MCF 10A (cell line): ENCODE results near the gene ABCB6. TPM values are rescaled to one million over a fixed set of nuclear protein-coding genes. Genes with fewer than 3 reads are reported as not detected.

Experiments used
- BruUV-seq: library from RNA; stranded (reverse); fragments of 400-500 nt; replicated peaks from 2 replicates; lab custom pipeline; 2021; lab: Mats Ljungman, UMichigan
- CTCF ChIA-PET: fragments of 300-600 bp; sonication (Branson Sonifier 250); formaldehyde crosslinking; extraction: SDS; loops from one replicate; lab custom pipeline; 2021; ENCODE audit warnings: antibody characterized with exemption, inconsistent platforms; lab: Yijun Ruan, JAX
- POLR2A ChIA-PET: fragments of 300-600, 350-650 bp; sonication (Branson Sonifier 250); formaldehyde crosslinking; extraction: SDS; loops from one replicate; lab custom pipeline; 2020; ENCODE audit warnings: antibody characterized with exemption, inconsistent platforms; lab: Yijun Ruan, JAX
- DNase-seq: peaks from one replicate; pipeline ENCODE4 v3.0.0-alpha.2; 2018; ENCODE audit not compliant: unreplicated experiment
- H3K27ac Mint-ChIP-seq: one replicate; pipeline ENCODE4 v1.8.0; 2022; ENCODE audit warnings: mild to moderate bottlenecking, low read depth, mixed read lengths; ENCODE audit not compliant: unreplicated experiment
- H3K27me3 Mint-ChIP-seq: one replicate; pipeline ENCODE4 v1.8.0; 2022; ENCODE audit warnings: mixed read lengths; ENCODE audit not compliant: insufficient read depth, unreplicated experiment
- H3K36me3 Mint-ChIP-seq: one replicate; pipeline ENCODE4 v1.8.0; 2022; ENCODE audit warnings: mild to moderate bottlenecking, moderate library complexity, mixed read lengths; ENCODE audit not compliant: insufficient read depth, unreplicated experiment
- H3K4me1 Mint-ChIP-seq: one replicate; pipeline ENCODE4 v1.8.0; 2022; ENCODE audit warnings: mixed read lengths; ENCODE audit not compliant: insufficient read depth, unreplicated experiment
- H3K4me3 Mint-ChIP-seq: one replicate; pipeline ENCODE4 v1.8.0; 2022; ENCODE audit warnings: mild to moderate bottlenecking, moderate library complexity, mixed read lengths; ENCODE audit not compliant: unreplicated experiment
- H3K9me3 Mint-ChIP-seq: one replicate; pipeline ENCODE4 v1.8.0; 2022; ENCODE audit warnings: mixed read lengths; ENCODE audit not compliant: unreplicated experiment
- CTCF ChIP-seq: fragments of 200-600 bp; IDR thresholded peaks from one replicate; pipeline ENCODE4 v1.8.0; 2022; ENCODE audit warnings: antibody characterized with exemption, mild to moderate bottlenecking; ENCODE audit not compliant: unreplicated experiment
- intact Hi-C: fragments of 100-400 bp; cut with micrococcal nuclease; formaldehyde crosslinking; loops from 2 replicates; pipeline ENCODE4 v1.14.1; 2022
- total RNA-seq: library from RNA; stranded (reverse); gene quantifications from 2 replicates; pipeline ENCODE4 v1.2.3, GENCODE V29; 2022

Gene ABCB6
- total RNA-seq, 1 experiment from 2014 or later, result 18.8 TPM

DNA sequence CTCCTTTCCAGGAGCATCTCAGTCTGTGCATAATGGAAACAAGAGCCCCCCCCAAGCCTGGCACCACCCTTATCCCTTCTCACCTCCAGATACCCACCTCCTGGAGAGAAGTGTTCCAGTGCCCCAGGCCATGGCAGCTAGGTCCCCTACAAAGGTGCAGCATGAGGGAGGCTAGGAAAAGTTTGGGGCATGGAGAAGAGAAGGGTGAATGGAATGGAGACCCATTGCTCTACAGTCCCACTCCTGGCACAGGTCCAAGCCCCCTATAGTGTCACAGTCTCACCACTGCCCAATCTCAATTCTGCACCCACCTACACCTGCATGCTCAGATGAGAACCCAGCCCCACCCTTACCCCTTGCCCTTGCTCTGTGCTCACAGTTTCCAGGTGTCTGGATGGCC is 49.8 kb downstream of the ABCB6 start:
- no TSS peak for BruUV-seq
- no peak for TF ChIP-seq CTCF
- no peak overlapping the region for H3K4me3 Mint-ChIP-seq
- intact Hi-C loops, result no loop called here
- ChIA-PET CTCF (interaction anchor here (2.2 to 9.3 kb wide), 3 partner anchors 10 to 130 kb away, joined by 11 to 82 read pairs (median 69); partner anchors contain the start of gene NHEJ1), POLR2A (no interaction called here)
- no peaks in the 10 kb centered on the region for H3K27me3 Mint-ChIP-seq
- DNase-seq, result no peak
- H3K4me1 Mint-ChIP-seq, result peaks cover 8% of the 10 kb centered on the region
- no peaks in the 10 kb centered on the region for H3K9me3 Mint-ChIP-seq
- no peak overlapping the region for H3K27ac Mint-ChIP-seq
- peaks cover 14% of the 10 kb centered on the region for H3K36me3 Mint-ChIP-seq

DNA sequence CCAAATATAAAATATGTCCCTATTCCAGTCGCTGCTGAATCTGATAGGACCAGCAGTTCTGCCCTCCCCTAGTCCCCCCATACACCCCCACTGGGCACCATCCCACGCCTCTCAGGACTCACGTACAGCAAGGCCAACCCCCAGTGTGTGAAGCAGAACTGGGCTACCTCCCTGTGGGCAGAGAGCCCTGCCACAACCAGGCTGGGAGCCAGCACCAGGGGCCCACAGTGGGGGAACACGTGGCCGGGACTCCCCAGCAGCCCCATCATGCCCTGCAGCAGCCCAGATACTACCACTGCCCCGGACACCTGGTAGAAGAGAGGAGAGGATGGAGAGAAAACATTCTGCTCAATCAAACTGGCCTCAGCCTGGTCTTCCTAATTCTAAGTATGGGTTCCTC is 50.2 kb downstream of the ABCB6 start:
- no TSS peak for BruUV-seq
- no peak for DNase-seq
- CTCF ChIA-PET, result interaction anchor here (9.3 kb wide), 2 partner anchors 9 to 125 kb away, joined by 69 to 82 read pairs; partner anchors contain the start of gene NHEJ1
- no peaks in the 10 kb centered on the region for H3K9me3 Mint-ChIP-seq
- no peaks in the 10 kb centered on the region for H3K27me3 Mint-ChIP-seq
- no peak for TF ChIP-seq CTCF
- peaks cover 8% of the 10 kb centered on the region for H3K4me1 Mint-ChIP-seq
- intact Hi-C loops, result no loop called here
- POLR2A ChIA-PET, result no interaction called here
- H3K4me3 Mint-ChIP-seq, result no peak overlapping the region
- no peak overlapping the region for H3K27ac Mint-ChIP-seq
- H3K36me3 Mint-ChIP-seq, result peaks cover 10% of the 10 kb centered on the region

GRCh38 chr2:219167997-219168396 is 50.8 kb downstream of the ABCB6 start:
- Mint-ChIP-seq H3K27me3 (no peaks in the 10 kb centered on the region), H3K4me3 (no peak overlapping the region), H3K27ac (no peak overlapping the region), H3K9me3 (no peaks in the 10 kb centered on the region), H3K36me3 (peaks cover 10% of the 10 kb centered on the region), H3K4me1 (peaks cover 8% of the 10 kb centered on the region)
- TF ChIP-seq CTCF, result no peak
- no peak for DNase-seq
- intact Hi-C loops, result no loop called here
- ChIA-PET CTCF (interaction anchor here (9.3 kb wide), 1 partner anchor 9 kb away, joined by 82 read pairs; the partner anchor contains the start of gene NHEJ1), POLR2A (interaction anchor here (0.7 to 2.1 kb wide), 2 partner anchors 8 to 69 kb away, joined by 3 to 9 read pairs; partner anchors contain the start of gene CNPPD1)
- no TSS peak for BruUV-seq

DNA sequence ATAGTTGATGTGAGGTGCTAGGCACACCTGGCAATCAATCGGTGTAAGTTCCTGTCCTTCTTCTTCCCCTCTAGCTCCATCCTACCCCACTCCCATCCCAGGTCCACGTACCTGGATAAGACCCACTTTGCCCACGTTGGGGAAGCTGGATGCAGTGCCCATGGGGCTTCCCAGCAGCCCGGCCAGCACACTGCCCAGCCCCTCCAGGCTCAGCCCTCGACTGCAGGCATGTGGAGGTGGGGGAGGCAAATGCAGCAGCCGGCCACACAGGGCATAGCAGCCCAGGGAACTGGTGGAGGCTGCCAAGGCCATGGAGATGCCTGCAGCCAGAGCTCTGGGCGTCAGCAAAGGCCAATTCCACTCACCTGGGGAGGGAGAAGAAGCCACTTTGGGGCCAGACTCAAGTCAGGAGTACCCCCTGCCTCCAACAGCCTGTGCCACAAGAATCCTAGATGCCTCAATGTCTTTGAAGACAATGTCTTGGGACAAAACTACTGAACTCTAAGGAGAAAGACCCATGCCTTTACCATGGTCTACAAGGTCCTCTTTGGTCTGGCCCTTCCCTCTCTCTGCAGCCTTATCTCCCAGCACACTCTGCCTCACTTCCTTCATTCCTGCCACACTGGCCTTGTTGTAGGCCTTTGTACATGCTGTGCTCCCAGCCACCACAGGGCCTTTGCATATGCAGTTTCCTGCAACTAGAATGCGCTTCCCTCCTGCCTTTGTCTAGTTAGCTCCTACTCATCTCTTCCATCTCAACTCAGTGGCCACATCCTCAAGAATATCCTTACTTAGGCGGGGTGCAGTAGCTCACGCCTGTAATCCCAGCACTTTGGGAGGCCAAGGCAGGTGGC is 53.5 kb downstream of the ABCB6 start:
- Mint-ChIP-seq H3K36me3 (no peaks in the 10 kb centered on the region), H3K4me3 (no peak overlapping the region), H3K9me3 (no peaks in the 10 kb centered on the region), H3K27me3 (no peaks in the 10 kb centered on the region), H3K27ac (no peak overlapping the region), H3K4me1 (peaks cover 8% of the 10 kb centered on the region)
- intact Hi-C loops, result no loop called here
- no TSS peak for BruUV-seq
- TF ChIP-seq CTCF, result no peak
- ChIA-PET CTCF (interaction anchor here (0.6 to 1.7 kb wide), 7 partner anchors 9 to 186 kb away, joined by 3 to 9 read pairs (median 4); partner anchors contain the start of genes GLB1L and STK16), POLR2A (interaction anchor here (0.6 kb wide), 1 partner anchor 64 kb away, joined by 3 read pairs; no protein-coding TSS in a partner anchor)
- DNase-seq, result no peak
